WERI-Rb-1 (cell line): ENCODE results near the gene C12orf57.

Experiments used
- DNase-seq: peaks from one replicate; pipeline ENCODE4 v3.0.0-alpha.2; 2020
- H3K27ac ChIP-seq: fragments of 250-450 bp; sonication (Bioruptor Pico); 2 replicates; pipeline ENCODE4 v1.5.1; 2020; ENCODE audit warnings: mild to moderate bottlenecking, moderate library complexity
- H3K27me3 ChIP-seq: fragments of 250-450 bp; sonication (Bioruptor Pico); 2 replicates; pipeline ENCODE4 v1.5.1; 2021; ENCODE audit warnings: mild to moderate bottlenecking, low read depth, moderate library complexity; ENCODE audit not compliant: insufficient read depth, severe bottlenecking
- H3K36me3 ChIP-seq: fragments of 250-450 bp; sonication (Bioruptor Pico); 2 replicates; pipeline ENCODE4 v1.5.1; 2020; ENCODE audit warnings: mild to moderate bottlenecking, moderate library complexity
- H3K4me3 ChIP-seq: 2 replicates; pipeline ENCODE4 v1.5.1; 2011; ENCODE audit warnings: low read depth, mild to moderate bottlenecking, control low read depth, low read length
- H3K9me3 ChIP-seq: fragments of 250-450 bp; sonication (Bioruptor Pico); 2 replicates; pipeline ENCODE4 v1.5.1; 2021; ENCODE audit warnings: mild to moderate bottlenecking, moderate library complexity; ENCODE audit not compliant: severe bottlenecking
- CTCF ChIP-seq: IDR thresholded peaks from 2 replicates; pipeline ENCODE4 v1.5.1; 2011; ENCODE audit warnings: low read depth, mild to moderate bottlenecking, control low read depth, inconsistent platforms, low read length

The C12orf57 gene

DNA sequence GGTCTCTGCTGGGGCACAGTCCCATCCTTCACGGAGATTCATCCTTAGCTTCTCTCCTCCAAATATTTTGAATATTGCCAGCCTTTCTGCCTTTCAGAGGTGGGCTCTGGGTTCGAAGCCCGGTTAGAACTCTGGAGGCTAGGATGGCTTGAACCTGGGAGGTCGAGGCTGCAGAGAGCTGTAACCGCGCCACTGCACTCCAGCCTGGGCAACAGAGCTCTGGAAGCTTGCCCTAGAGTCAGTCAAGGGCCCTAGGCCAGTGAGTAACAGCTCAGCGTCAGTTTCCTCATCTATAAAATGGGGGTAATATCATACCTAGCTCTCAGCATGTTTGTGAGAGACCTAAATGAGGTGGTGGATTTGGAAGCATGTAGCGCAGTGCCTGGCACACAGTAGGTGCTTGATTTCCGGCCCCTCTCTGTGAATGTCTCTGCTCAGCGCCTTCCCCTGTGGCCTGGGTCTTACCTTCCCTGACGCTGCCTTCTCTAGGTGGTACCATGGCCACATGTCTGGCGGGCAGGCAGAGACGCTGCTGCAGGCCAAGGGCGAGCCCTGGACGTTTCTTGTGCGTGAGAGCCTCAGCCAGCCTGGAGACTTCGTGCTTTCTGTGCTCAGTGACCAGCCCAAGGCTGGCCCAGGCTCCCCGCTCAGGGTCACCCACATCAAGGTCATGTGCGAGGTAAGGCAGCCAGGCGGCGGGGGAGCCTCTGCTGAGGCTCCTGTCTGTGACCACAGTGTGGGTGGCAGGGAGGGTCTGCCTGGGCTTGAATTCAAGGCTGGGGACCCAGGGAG is 10.7 kb downstream of the C12orf57 start:
- Histone ChIP-seq H3K27ac (no peak overlapping the region), H3K4me3 (no peak overlapping the region), H3K27me3 (no peaks in the 10 kb centered on the region), H3K9me3 (no peaks in the 10 kb centered on the region), H3K36me3 (no peaks in the 10 kb centered on the region)
- no peak for DNase-seq
- no peak for TF ChIP-seq CTCF

- no peak for DNase-seq
- Histone ChIP-seq H3K4me3 (no peak overlapping the region), H3K36me3 (no peaks in the 10 kb centered on the region), H3K27me3 (no peaks in the 10 kb centered on the region), H3K9me3 (no peaks in the 10 kb centered on the region), H3K27ac (no peak overlapping the region)
- TF ChIP-seq CTCF = no peak
Observed at GRCh38 chr12:6955108-6956020, 11.5 kb downstream of the C12orf57 start.

DNA sequence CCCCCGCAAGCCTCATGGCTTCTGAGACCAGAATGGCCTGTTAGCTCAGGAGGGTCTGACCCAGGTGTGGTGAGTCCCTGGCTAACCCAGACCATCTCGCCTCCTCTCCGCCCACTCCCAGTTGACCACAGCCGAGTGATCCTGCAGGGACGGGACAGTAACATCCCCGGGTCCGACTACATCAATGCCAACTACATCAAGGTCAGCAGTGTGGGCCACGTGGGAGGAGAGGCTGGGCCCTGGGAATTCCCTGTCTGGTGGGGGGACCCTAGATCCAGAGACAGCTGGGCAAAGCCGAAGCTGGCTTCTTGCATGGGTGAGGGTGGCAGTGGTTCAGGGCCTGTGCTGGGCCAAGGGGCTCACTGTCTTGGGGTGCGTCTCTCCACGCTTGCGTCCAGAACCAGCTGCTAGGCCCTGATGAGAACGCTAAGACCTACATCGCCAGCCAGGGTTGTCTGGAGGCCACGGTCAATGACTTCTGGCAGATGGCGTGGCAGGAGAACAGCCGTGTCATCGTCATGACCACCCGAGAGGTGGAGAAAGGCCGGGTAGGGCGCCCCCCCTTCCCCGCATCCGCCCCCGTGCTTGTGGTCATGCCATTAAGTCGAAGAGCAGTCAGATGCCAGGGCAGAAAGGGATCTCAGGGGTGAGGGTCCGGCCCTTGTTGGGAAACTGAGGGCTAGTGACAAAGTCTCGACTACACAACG is 12.4 kb downstream of the C12orf57 start:
- DNase-seq = no peak
- no peak for TF ChIP-seq CTCF
- Histone ChIP-seq H3K27ac (no peak overlapping the region), H3K27me3 (no peaks in the 10 kb centered on the region), H3K36me3 (no peaks in the 10 kb centered on the region), H3K9me3 (no peaks in the 10 kb centered on the region), H3K4me3 (no peak overlapping the region)

DNA sequence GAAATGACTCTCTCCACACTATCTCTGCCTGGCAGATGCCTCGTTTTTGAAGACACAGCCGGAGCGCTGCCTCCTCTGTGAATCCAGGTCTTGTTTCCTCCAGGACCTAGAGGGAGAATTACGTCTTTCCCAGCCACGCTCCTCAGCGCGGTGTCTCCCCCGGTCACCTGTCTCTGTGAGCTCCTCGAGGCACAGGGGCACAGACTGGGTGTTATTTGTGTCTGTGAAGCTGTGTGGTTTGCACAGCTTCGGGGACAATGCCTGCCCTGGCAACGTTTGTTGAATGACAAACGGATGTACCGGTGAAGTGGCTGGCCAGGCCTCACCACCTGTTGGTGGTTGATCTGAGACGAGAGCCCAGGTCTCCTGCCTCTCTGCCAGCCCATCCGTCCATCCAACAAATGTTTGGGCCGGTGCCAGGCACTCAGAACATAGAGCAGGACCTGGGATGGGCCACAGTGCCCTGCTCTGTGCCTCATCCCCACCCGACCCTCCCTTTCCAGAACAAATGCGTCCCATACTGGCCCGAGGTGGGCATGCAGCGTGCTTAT is 13.4 kb downstream of the C12orf57 start:
- no peaks in the 10 kb centered on the region for H3K27me3 ChIP-seq
- no peaks in the 10 kb centered on the region for H3K36me3 ChIP-seq
- no peak overlapping the region for H3K27ac ChIP-seq
- no peak overlapping the region for H3K4me3 ChIP-seq
- DNase-seq = no peak
- no peaks in the 10 kb centered on the region for H3K9me3 ChIP-seq
- no peak for TF ChIP-seq CTCF

- Histone ChIP-seq H3K4me3 (no peak overlapping the region), H3K9me3 (no peaks in the 10 kb centered on the region), H3K27ac (no peak overlapping the region), H3K27me3 (no peaks in the 10 kb centered on the region), H3K36me3 (no peaks in the 10 kb centered on the region)
- DNase-seq = no peak
- no peak for TF ChIP-seq CTCF
Observed at GRCh38 chr12:6957741-6958608, 14.2 kb downstream of the C12orf57 start.
